Karpas-422 (cell line): ENCODE measurements around the gene OST4. TPM values are rescaled to one million over a fixed set of nuclear protein-coding genes. Genes with fewer than 3 reads are reported as not detected.
A peak's percentile ranks its signal among the peaks of the same experiment; 100 is the strongest.

Experiments
- DNase-seq: peaks from one replicate; pipeline ENCODE4 v3.0.0-alpha.2; 2015
- H2AFZ ChIP-seq: fragments of 200-600 bp; sonication (generic); 2 replicates; pipeline ENCODE4 v1.6.1; 2014; ENCODE audit warnings: antibody characterized with exemption, low read length, mixed read lengths
- H3K27ac ChIP-seq: fragments of 200-600 bp; sonication (generic); 2 replicates; pipeline ENCODE4 v1.5.1; 2014; ENCODE audit warnings: mild to moderate bottlenecking, low read length, moderate library complexity
- H3K27me3 ChIP-seq: fragments of 200-600 bp; sonication (generic); 2 replicates; pipeline ENCODE4 v1.6.1; 2014; ENCODE audit warnings: low read length, mixed read lengths
- H3K36me3 ChIP-seq: fragments of 200-600 bp; sonication (generic); 2 replicates; pipeline ENCODE4 v1.6.1; 2014; ENCODE audit warnings: low read length, mixed read lengths; ENCODE audit not compliant: insufficient read depth
- H3K4me1 ChIP-seq: fragments of 200-600 bp; sonication (generic); 2 replicates; pipeline ENCODE4 v1.6.1; 2014; ENCODE audit warnings: mild to moderate bottlenecking, low read length, mixed read lengths
- H3K4me2 ChIP-seq: fragments of 200-600 bp; sonication (generic); 2 replicates; pipeline ENCODE4 v1.6.1; 2014; ENCODE audit warnings: low read length, low read depth, mild to moderate bottlenecking; ENCODE audit not compliant: poor library complexity, severe bottlenecking
- H3K4me3 ChIP-seq: fragments of 200-600 bp; sonication (generic); 2 replicates; pipeline ENCODE4 v1.5.1; 2014; ENCODE audit warnings: mild to moderate bottlenecking, antibody characterized with exemption, low read length, mixed read lengths
- H3K79me2 ChIP-seq: fragments of 200-600 bp; sonication (generic); 2 replicates; pipeline ENCODE4 v1.6.1; 2014; ENCODE audit warnings: mild to moderate bottlenecking, low read length, mixed read lengths
- H3K9ac ChIP-seq: fragments of 200-600 bp; sonication (generic); 2 replicates; pipeline ENCODE4 v1.6.0; 2014; ENCODE audit warnings: low read length
- H3K9me2 ChIP-seq: fragments of 200-600 bp; sonication (generic), shearing (Covaris generic); replicated peaks from 2 replicates; pipeline ENCODE4 v1.6.0; 2014; ENCODE audit warnings: mild to moderate bottlenecking, low read length, moderate library complexity; ENCODE audit not compliant: insufficient read depth
- H3K9me3 ChIP-seq: fragments of 300-700, 200-600 bp; sonication (generic); 2 replicates; pipeline ENCODE4 v1.6.1; 2014; ENCODE audit warnings: low read length, mixed read lengths
- H4K20me1 ChIP-seq: fragments of 200-600 bp; sonication (generic); 2 replicates; pipeline ENCODE4 v1.6.1; 2014; ENCODE audit warnings: mild to moderate bottlenecking, antibody characterized with exemption, low read length, low read depth; ENCODE audit not compliant: insufficient read depth
- total RNA-seq: library from RNA; depleted of rRNA; stranded (reverse); fragments of >200 nt; shearing (Covaris generic); gene quantifications from 2 replicates; pipeline ENCODE4 v1.2.3, GENCODE V29; 2014; ENCODE audit warnings: low replicate concordance

The OST4 gene
- total RNA-seq, 1 experiment from 2014 or later, result 402 TPM

GRCh38 chr2:27071990-27072830 lies 756 bp upstream of the OST4 start:
- Histone ChIP-seq H3K4me2 (peak overlapping the region; percentile 93), H3K9me3 (no peaks in the 10 kb centered on the region), H3K9ac (peak overlapping the region; percentile 74), H3K4me1 (peaks cover 36% of the 10 kb centered on the region), H4K20me1 (no peaks in the 10 kb centered on the region; the same call in 1 of the 2 replicates), H3K4me3 (peak overlapping the region; percentile 73), H3K27me3 (no peaks in the 10 kb centered on the region), H2AFZ (peak overlapping the region; percentile 43; the same call in 1 of the 2 replicates), H3K9me2 (no peaks in the 10 kb centered on the region), H3K27ac (no peak overlapping the region), H3K36me3 (peaks cover 19% of the 10 kb centered on the region; the same call in 1 of the 2 replicates), H3K79me2 (peaks cover 30% of the 10 kb centered on the region)
- DNase-seq, result no peak

GRCh38 chr2:27070653-27071276 lies 689 bp downstream of the OST4 start:
- no peaks in the 10 kb centered on the region for H3K27me3 ChIP-seq
- H2AFZ ChIP-seq, result 0 out of 2 replicates have a peak overlapping the region, but pooled peaks have one; percentile 19
- peak overlapping the region; percentile 79 for H3K9ac ChIP-seq
- DNase-seq, result no peak
- H3K4me2 ChIP-seq, result peak overlapping the region; percentile 93
- H3K79me2 ChIP-seq, result peaks cover 30% of the 10 kb centered on the region
- H3K36me3 ChIP-seq, result peaks cover 19% of the 10 kb centered on the region; the same call in 1 of the 2 replicates
- H3K4me1 ChIP-seq, result peaks cover 34% of the 10 kb centered on the region
- H3K9me3 ChIP-seq, result no peaks in the 10 kb centered on the region
- no peak overlapping the region; the same call in 1 of the 2 replicates for H3K27ac ChIP-seq
- H3K4me3 ChIP-seq, result peak overlapping the region; percentile 73
- no peaks in the 10 kb centered on the region; the same call in 1 of the 2 replicates for H4K20me1 ChIP-seq
- no peaks in the 10 kb centered on the region for H3K9me2 ChIP-seq

GRCh38 chr2:27069961-27070618 lies 1.4 kb downstream of the OST4 start:
- DNase-seq, result no peak
- Histone ChIP-seq H3K27me3 (no peaks in the 10 kb centered on the region), H3K79me2 (peaks cover 30% of the 10 kb centered on the region), H3K4me2 (peak overlapping the region; percentile 93), H3K36me3 (peaks cover 19% of the 10 kb centered on the region; the same call in 1 of the 2 replicates), H3K9ac (peak overlapping the region; percentile 79), H3K9me2 (no peaks in the 10 kb centered on the region), H4K20me1 (no peaks in the 10 kb centered on the region; the same call in 1 of the 2 replicates), H3K9me3 (no peaks in the 10 kb centered on the region), H3K4me1 (peaks cover 27% of the 10 kb centered on the region), H2AFZ (no peak overlapping the region), H3K4me3 (peak overlapping the region; percentile 73), H3K27ac (no peak overlapping the region)

GRCh38 chr2:27069436-27069835 lies 2.0 kb downstream of the OST4 start:
- peak overlapping the region; percentile 79; the same call in 1 of the 2 replicates for H3K9ac ChIP-seq
- no peak overlapping the region for H3K27ac ChIP-seq

GRCh38 chr2:27067385-27067784 lies 4.1 kb downstream of the OST4 start:
- Histone ChIP-seq H3K27ac (no peak overlapping the region), H3K4me3 (no peak overlapping the region)

More at GRCh38 chr2:27069436-27069835, 2.0 kb downstream of the OST4 start:
- Histone ChIP-seq H3K4me3 (no peak overlapping the region), H3K4me2 (peak overlapping the region; percentile 93), H3K9me2 (no peaks in the 10 kb centered on the region), H3K4me1 (peaks cover 21% of the 10 kb centered on the region), H3K36me3 (peaks cover 19% of the 10 kb centered on the region; the same call in 1 of the 2 replicates), H2AFZ (no peak overlapping the region), H3K27me3 (no peaks in the 10 kb centered on the region), H3K9me3 (no peaks in the 10 kb centered on the region), H3K79me2 (peaks cover 30% of the 10 kb centered on the region), H4K20me1 (no peaks in the 10 kb centered on the region; the same call in 1 of the 2 replicates)
- DNase-seq, result no peak

GRCh38 chr2:27065128-27065527 lies 6.3 kb downstream of the OST4 start:
- Histone ChIP-seq H3K79me2 (peaks cover 18% of the 10 kb centered on the region), H2AFZ (no peak overlapping the region), H3K9me2 (no peaks in the 10 kb centered on the region), H3K27me3 (no peaks in the 10 kb centered on the region), H3K9me3 (no peaks in the 10 kb centered on the region), H4K20me1 (no peaks in the 10 kb centered on the region), H3K4me2 (no peak overlapping the region), H3K27ac (no peak overlapping the region), H3K36me3 (peaks cover 19% of the 10 kb centered on the region; the same call in 1 of the 2 replicates), H3K4me1 (peaks cover 7% of the 10 kb centered on the region), H3K4me3 (no peak overlapping the region), H3K9ac (no peak overlapping the region)
- DNase-seq, result no peak

More at GRCh38 chr2:27067385-27067784, 4.1 kb downstream of the OST4 start:
- Histone ChIP-seq H3K4me2 (no peak overlapping the region), H2AFZ (no peak overlapping the region), H3K4me1 (peaks cover 19% of the 10 kb centered on the region), H3K9ac (no peak overlapping the region), H3K36me3 (peaks cover 19% of the 10 kb centered on the region; the same call in 1 of the 2 replicates), H4K20me1 (no peaks in the 10 kb centered on the region; the same call in 1 of the 2 replicates), H3K9me2 (no peaks in the 10 kb centered on the region), H3K79me2 (peaks cover 30% of the 10 kb centered on the region), H3K9me3 (no peaks in the 10 kb centered on the region), H3K27me3 (no peaks in the 10 kb centered on the region)
- DNase-seq, result no peak

- Histone ChIP-seq H3K9me2 (no peaks in the 10 kb centered on the region), H2AFZ (no peak overlapping the region), H3K4me1 (no peaks in the 10 kb centered on the region), H4K20me1 (no peaks in the 10 kb centered on the region), H3K4me3 (no peak overlapping the region), H3K79me2 (no peaks in the 10 kb centered on the region), H3K36me3 (no peaks in the 10 kb centered on the region; the same call in 1 of the 2 replicates), H3K9me3 (no peaks in the 10 kb centered on the region), H3K27me3 (no peaks in the 10 kb centered on the region), H3K9ac (no peak overlapping the region), H3K27ac (no peak overlapping the region), H3K4me2 (no peak overlapping the region)
- DNase-seq, result no peak
Observed at GRCh38 chr2:27060323-27060722, 11.1 kb downstream of the OST4 start.
